ENCODE measurements around the gene MGMT.

- TF ChIP-seq CTCF (IDR thresholded peaks at IDR 0.05) (no peak), POLR2A (IDR thresholded peaks at IDR 0.05) (no peak)
Measured at GRCh38 chr10:129704786-129705525, 237.9 kb downstream of the MGMT start.

All from testis (tissue), 2 donors.